Epithelial cell of proximal tubule (primary cell): ENCODE measurements around the gene TNN. TPM values are rescaled to one million over a fixed set of nuclear protein-coding genes. Genes with fewer than 3 reads are reported as not detected.

Source experiments
- DNase-seq: peaks from one replicate; pipeline ENCODE4 v3.0.0-alpha.2; 2011; ENCODE audit warnings: low read depth
- H3K4me3 ChIP-seq: 2 replicates; pipeline ENCODE4 v1.5.1; 2011; ENCODE audit warnings: low read depth, mild to moderate bottlenecking, low read length
- CTCF ChIP-seq: conservative IDR thresholded peaks from 2 replicates; pipeline ENCODE4 v1.5.1; 2012; ENCODE audit warnings: low read depth, mild to moderate bottlenecking, low read length
- total RNA-seq: library from RNA; depleted of rRNA; stranded (reverse); fragments of >200 nt; gene quantifications from 2 replicates; pipeline ENCODE4 v1.2.3, GENCODE V29; 2015

The TNN gene
- total RNA-seq, 1 donor from 2014 or later: not detected

GRCh38 chr1:175182201-175182746 lies 114.6 kb downstream of the TNN start:
- no peak for TF ChIP-seq CTCF
- DNase-seq: no peak
- H3K4me3 ChIP-seq: no peak overlapping the region

- TF ChIP-seq CTCF: no peak
- H3K4me3 ChIP-seq: no peak overlapping the region
- no peak for DNase-seq
These were observed 116.0 kb downstream of the TNN start for GRCh38 chr1:175183586-175183985.

DNA sequence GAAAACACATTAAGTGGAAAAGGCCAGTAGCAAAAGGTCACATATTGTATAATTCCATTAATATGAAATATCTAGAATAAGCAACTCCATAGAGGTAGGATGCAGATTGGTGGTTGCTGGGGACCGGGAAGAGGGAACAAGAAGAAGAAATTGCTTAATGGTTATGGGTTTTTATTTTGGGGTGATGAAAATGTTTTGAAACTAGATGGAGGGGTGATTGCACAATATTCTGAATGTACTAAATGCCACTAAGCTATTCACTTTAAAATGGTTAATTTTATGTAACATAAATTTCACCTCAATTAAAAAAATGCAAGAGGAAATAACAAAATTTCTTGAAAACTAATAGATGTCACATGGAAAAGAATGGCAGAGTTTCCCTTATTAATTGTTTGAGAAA lies 118.3 kb downstream of the TNN start:
- DNase-seq: no peak
- TF ChIP-seq CTCF: no peak
- H3K4me3 ChIP-seq: no peak overlapping the region

DNA sequence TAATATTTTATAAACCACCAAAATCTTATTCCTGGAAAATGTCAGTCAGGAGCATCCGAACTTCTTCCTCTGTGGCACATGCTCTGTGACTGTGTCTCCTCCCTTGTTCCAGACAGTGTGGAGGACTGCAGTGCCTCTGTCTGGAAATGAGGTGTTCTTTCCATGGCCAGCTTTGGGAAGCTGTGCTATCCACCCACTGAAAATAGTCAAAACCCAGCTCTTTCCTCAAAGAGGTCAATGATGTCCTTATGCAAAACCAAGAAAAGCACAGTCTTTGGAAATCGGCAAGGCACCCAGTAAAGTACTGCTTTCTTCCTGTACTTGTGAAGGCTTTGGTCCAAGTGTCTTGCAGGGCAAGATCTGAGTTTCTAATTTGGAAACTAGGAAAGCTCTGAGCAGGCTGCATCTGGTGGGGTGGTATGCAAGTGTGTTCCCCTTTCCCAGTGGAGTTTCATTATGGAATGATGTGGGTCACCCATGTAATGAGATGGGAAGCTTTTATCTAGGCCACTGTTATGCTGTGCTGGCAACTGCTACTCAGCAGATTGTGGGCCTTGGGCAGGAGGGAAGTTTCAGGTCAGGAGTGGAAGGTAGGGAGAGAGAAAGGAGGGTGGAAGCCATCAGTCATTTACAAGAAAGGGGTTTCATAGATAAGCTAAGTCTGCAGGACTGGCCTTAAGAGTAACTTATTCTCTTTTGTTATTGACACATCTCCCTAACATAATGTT lies 119.0 kb downstream of the TNN start:
- DNase-seq: no peak
- TF ChIP-seq CTCF: no peak
- no peak overlapping the region for H3K4me3 ChIP-seq

DNA sequence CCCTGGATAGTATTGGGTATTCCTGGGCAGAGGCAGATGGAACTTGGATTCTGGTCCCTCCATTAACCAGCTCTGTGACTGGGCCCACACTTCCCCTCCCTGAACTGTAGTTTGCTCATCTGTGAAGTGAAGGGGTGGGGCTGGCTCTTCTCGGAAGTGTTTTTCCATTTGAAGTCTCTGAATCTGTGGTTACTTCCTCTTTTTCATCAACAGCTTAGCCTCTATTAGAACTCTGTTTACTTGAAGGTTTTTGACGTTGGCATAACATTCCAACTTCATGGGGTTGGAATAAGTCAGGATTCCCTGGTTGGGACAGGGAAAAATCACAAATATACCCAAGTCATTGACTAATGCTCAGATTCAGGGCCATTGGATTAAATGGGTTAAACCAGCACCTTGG lies 121.3 kb downstream of the TNN start:
- no peak for DNase-seq
- TF ChIP-seq CTCF: no peak

DNA sequence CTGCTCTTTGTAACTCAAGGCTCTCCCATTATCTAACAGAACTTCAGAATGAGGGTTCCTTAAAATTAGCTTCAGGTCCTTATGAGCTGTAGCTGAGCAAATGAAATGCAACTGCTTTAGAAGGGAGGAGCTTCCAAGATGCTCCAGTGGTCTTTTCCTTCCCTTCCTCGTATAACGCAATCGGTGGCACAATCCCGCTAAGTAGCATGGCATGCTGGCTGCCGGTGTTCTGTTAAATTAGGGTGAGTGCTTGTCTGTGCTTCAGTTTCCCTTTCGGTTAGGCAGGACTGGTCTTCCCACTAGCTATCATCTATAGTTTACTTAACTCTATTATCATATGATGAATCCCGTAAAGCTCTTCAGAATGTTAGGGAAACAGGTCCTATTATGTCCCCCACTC lies 124.0 kb downstream of the TNN start:
- DNase-seq: no peak
- H3K4me3 ChIP-seq: peak overlapping the region; percentile 64
- no peak for TF ChIP-seq CTCF

More for the DNA sequence above, 121.3 kb downstream of the TNN start:
- H3K4me3 ChIP-seq: no peak overlapping the region

- peak overlapping the region; percentile 64 for H3K4me3 ChIP-seq
- peak; percentile 12 for TF ChIP-seq CTCF
- no peak for DNase-seq
These were observed 124.5 kb downstream of the TNN start for GRCh38 chr1:175192111-175192629.
